AG08396 (cell line): Measurements from ENCODE around the gene SLC26A1.

Source experiments
- DNase-seq: peaks from one replicate; pipeline ENCODE4 v3.0.0; 2012; ENCODE audit warnings: low spot score, mixed read lengths

SLC26A1 gene

DNA sequence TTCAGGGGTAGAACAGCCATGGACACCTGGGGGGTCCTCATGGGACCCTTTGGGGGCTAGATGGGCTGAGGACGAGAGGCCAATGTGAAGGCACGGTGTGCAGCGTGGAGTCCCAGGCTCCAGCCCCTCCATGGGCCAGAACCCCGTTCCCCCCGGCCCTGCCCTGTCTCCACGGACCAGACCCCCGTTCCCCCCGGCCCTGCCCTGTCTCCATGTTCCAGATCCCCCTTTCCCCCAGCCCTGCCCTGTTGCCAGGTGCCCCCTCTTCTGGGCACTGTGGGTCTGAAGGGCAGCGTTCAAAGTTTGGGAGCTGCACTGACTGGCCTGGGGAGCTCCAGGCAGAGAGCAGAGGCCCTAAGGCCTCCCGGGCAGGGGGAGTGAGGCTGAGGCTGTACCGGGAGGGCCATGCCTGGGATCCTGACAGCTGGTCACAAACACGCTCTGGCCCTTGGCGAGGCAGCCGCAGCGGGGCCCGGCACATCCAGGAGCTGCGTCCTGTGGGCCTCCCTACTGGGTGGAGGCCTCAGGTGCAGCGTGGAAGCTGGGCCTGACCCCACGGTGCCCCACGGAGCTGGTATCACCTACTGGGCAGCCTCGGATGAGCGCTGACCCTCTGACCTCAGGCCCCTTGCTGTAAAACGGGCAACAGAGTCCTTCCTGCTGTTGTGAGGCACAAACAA is 28.7 kb downstream of the SLC26A1 start:
- DNase-seq, result no peak

DNA sequence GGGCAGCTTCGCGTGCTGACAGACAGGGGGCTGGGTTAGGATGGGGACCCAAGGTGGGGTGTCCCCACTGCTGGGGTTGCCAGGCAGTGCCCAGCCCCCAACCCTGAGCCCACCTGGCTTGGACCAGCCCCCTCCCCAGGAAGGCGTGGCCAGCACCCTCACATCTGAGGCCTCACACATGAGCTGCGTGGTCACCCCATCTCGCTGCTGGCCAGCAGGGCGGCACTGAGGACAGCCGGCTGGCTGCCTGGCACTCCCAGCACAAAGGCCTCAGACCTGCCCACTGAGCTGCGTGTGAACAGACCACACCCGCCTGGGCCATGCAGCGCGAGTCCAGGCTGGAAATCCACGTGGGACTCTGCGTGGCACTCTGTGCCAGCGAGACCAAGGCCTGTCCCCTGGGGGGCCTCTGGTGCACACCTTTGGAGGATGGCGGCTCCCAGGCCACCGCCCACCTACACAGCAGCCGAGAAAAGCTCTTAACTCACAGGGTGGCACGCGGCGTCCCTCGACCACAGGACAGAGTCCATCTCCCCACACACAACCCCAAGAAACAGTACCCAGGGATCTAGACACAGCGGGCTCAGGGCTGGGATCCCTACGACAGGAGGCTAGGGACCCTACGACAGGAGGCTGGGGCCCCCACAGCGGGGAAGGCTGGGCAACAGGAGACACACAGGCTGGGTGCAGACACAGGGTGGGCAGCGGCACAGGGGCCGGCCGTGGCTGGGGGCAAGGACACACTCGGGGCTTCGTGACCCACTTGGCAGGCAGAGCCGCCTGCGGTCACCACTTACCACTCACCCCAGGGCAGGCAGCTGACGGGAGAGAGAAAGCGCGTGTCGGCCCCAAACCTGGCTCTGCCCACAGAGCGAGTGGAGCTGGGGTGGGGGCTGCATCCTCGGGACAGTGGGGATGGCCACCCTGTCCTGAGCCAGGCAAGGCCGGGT is 29.7 kb downstream of the SLC26A1 start:
- no peak for DNase-seq

DNA sequence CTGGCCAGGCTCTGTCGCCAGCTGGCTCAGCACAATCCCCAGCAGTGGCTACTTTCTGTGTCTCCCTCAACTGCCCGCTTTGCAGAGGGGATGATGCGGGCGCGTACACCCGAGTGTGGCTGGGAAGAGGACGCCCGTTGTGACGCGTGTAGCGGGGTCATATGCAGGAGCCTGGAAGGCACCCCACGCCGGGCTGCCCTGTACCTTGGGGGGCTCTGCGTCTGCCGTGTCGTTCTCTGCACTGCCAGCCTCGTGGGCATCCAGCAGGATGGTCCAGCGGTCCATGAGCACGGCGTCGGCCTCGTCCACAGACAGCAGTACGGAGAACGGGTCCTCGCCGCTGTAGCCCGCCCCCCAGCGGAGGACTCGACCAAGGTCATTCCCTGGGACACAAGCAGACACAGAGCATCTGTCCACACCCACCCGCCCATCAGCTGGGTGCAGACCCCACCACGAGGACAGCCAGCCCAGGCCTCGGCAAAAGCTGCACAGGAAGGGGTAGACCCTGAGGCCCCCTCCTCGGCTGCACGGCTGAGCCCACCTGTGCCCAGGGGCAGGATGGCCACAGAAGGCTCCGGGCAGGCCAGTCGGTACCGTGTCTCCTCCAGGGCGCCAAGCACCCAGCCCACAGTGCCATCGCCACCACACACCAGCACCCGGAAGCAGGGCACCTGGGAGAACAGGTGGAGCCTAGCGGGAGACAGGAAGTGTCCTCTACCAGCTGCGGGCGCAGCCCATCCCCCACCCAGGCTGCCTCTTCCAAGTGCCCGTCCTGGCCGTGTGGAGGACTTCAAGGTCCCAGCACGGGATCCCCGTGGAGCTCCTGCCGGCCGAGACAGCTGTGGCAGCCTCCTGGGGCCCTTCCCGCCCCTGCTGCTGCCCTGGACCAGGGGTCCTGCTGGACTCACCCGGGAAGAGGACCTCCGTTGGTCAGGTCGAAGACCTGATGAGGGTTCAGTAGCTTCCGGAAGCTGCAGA is 30.7 kb downstream of the SLC26A1 start:
- no peak for DNase-seq

DNA sequence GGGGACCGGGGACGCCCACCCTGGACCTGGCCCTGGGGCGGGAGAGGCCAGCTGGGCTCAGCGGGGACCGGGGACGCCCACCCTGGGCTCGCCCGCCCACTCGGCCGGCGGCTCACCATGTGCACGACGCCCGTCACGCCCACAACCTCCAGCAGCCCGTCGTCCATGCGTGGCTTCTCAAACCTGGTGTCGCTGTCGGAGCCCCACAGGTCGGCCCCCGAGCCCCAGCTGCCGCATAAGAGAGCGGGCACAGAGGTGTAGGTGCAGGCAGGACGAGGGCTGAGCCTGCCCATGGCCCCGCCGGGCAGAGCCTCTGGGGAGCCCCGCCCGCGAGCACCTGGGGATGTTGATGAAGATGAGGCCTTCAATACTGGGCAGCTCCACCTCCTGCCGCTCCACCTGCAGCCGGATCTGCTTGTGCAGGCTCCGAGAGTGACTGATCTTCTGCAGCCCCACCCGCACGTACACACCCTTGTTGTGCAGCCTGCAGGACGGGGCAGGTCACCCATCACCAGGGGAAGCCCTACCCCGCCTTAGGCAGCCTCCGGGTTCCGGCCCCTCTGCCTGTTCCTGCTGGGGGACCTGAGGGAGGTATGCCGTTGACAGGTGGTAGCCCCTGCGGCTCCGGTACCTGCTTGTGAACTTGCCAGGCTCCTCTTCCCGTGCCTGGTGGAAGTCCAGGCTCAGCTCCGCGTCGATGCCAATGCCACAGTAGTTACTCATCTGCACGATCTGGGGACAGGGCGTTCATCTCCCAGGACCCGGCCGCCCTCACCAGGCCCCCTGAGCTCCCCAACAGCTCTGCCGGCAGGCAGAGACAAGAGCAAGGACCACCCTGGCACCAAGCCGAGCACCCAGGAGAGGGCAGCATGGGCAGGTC is 31.6 kb downstream of the SLC26A1 start:
- no peak for DNase-seq

DNA sequence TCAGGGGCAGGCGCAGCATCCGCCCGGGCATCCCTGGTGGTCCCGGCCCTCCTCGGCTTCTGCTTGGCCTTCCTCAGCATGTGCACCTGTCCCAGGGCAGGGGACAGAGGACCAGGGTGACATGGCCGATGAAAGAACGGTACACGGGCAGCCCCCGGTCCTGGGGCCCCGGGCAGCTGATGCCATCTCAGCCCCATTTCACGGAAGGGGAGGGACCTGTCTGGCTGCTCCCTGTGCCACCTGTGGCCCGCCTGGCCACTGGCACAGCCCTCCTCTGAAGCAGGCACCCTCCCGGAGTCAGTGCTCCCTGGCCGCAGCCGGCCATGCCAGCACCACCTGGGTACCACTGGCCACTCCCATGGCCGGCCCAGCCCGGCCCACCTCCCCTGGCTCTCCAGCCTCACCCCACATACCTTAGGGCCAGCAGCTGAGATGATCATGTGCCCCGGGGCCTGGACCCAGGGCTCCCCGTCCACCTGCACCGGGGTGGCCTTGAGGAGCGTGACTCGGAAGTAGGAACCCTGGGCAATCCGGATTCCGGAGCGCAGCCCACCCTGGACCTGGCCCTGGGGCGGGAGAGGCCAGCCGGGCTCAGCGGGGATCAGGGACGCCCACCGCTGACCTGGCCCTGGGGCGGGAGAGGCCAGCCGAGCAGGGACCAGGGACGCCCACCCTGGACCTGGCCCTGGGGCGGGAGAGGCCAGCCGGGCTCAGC is 32.4 kb downstream of the SLC26A1 start:
- DNase-seq, result no peak

DNA sequence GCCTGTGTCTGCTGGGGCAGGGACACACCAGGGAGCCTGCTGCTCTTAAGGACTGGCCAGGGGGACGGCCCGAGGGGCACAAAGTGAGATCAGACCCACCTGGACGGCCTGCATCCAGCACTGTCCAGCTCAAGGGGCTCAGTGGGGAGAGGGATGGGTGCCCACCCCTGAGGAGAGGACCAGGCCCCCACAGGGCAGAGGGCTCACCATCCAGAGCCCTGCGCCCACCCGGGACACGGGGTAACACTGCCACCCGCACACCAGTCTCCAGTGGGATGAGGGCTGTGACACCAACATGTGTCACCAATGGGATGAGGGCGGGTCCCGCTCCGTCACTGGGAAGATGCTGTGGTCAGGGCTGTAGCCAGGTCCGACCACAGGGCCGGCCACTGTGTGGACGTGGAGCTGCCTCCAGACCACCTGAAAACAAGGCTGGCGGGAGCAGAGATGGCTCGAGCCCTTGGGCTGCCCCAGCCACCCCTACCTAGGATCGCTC is 33.0 kb downstream of the SLC26A1 start:
- DNase-seq, result no peak

DNA sequence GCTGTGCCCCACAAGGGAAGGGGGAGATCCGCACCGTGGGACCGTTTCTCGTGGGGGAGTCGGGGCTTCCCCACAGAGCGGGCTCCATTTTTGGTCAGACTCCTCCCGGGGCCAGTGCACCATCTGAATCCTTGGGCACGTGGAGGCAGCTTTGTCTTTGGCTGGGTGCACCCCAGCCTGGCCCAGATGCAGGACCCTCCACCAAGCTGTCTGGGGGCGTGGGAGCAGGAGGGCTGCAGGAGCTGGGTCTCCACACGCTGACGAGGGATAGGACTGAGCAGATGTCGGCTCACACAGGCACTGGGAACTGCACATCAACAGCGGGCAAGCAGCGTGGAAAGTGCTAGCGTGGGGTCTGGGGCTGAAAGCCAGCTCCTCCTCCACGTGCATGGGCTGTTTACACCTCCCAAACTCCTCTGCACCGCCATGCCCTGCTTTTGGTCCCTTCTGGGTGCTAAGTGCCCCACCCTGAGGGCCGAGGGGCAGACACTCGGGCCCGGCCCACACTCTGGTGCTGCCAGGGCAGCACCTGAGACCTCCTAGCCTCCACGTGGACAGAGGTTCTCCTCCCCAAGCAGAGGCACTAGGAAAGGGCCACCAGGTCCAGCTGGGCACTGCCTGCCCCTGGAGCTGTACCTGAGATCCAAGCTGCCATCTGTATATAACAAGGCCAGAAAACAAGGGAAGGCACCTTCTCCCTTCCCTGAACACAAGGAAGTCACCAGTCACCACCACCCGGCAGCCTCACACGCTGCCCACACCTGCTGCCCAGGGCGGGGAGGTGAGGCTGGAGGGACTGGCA is 33.7 kb downstream of the SLC26A1 start:
- DNase-seq, result no peak

DNA sequence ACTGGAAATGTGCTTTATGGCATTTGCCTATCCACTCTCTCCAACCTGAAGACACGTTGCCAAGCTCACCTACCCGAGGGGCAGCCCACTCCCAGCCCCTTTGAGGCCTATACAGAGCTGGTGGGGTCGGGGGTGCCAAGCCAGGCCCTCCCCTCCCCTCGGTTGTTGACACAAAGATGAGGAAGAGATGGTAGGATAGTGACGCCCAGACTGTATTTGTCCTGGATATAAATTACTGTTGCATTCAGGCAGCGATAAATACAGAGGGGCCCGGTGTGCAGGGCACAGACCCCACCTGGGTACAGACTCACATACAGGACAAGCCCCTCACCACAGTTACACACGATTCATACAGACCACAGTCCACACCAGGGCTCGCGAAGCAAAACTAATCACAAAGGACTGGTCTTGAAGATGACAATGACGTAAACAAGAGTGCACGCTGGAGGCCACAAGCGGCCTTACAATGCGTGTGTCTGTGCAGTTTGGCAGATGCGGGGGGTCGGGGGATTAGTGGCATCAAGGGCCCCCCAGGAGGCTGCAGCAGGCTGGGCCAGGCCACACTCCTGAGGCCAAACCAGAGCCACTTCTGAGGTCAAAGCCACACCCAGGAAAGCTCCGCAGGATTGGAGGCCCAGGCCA is 34.4 kb downstream of the SLC26A1 start:
- no peak for DNase-seq

DNA sequence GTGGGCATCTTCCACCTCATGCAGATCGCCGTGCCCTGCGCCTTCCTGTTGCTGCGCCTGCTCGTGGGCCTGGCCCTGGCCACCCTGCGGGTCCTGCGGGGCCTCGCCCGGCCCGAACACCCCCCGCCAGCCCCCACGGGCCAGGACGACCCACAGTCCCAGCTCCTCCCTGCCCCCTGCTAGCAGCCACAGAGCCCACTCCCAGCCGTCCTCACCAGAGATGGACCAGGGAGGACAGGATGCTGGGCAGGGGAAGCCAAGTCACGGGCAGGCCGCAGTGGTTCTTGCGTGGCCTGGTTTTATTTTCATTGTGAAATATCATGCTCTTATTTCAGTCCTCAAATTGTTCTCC is 34.9 kb downstream of the SLC26A1 start:
- no peak for DNase-seq

DNA sequence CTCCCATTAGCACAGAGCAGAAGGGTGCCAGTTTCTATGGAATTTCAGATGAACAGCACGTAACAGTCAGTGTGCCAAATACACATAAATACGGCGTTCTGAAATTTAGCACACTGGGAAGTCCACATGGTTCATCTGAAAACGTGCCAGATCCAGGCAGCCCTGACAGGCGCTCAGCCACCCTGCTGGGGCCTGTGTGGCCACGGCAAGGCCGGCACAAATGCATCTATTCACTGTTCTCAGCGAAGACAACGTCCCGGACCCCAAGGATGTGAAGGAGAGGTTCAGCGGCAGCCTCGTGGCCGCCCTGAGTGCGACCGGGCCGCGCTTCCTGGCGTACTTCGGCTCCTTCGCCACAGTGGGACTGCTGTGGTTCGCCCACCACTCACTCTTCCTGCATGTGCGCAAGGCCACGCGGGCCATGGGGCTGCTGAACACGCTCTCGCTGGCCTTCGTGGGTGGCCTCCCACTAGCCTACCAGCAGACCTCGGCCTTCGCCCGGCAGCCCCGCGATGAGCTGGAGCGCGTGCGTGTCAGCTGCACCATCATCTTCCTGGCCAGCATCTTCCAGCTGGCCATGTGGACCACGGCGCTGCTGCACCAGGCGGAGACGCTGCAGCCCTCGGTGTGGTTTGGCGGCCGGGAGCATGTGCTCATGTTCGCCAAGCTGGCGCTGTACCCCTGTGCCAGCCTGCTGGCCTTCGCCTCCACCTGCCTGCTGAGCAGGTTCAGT is 35.5 kb downstream of the SLC26A1 start:
- DNase-seq, result no peak

DNA sequence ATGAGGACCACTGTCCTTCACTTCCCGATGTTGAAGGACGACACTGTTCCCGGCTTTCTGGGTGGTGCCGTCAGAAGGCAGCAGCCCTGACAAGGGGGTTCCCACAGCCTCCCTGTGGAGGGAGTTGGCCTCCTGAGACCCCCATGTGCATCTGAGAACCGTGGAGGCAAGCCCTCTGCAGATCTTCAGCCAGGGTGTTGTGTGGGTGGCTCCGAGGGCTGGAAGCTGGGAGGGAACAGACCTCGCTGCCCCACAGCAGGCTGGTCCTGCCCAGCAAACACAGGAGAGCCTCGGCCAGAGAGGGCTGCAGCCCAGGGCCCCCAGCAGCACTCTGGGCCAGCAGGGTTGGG is 36.0 kb downstream of the SLC26A1 start:
- DNase-seq, result no peak

DNA sequence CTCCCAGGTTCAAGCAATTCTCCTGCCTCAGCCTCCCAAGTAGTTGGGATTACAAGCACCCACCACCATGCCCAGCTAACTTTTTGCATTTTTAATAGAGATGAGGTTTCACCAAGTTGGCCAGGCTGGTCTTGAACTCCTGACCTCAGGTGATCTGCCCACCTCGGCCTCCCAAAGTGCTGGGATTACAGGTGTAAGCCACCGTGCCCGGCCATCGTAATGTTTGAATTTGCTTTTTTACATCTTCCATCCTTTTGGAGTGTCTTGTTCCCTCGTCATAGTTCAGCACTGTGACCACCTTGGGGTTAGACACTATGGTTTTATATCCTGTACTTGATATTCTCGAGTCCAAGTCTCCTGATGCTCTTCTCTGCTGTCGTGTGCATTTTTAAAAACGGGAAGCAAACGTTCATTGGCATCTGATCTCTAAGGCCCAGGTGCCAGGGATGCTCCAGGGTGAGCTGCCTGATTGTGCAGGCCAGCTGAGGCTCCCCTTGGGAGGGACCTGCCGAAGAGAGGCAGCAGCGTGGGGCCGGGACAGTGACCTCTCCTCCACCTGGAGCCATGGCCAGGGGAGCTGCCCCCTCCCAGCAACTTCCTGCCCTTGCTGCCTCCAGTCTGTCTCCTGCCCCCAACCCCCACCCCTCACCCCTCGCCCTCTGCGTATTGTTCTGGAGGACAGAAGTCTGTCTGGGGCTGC is 36.5 kb downstream of the SLC26A1 start:
- no peak for DNase-seq

DNA sequence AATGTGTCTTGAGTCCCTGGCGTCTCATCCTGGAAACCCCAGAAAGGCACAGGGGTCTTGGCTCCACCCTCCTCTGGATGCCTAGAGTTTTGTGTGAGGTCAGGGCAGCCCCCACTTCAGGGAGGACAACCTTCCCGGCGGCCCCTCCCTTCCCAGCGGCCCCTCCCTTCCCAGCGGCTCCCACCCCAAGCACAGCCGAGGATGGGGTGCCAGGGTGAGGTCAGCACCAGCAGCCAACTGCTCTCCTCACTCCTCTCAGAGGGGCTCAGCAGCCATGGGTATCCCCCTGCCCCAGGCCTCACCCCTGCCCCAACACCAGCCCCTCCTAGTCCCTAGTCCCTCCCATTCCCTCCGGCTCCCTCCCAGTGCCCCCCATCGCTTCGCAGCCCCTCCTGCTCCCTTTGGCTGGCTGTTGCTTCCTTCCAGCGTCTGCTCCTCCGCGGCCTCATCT is 37.2 kb downstream of the SLC26A1 start:
- DNase-seq, result no peak

DNA sequence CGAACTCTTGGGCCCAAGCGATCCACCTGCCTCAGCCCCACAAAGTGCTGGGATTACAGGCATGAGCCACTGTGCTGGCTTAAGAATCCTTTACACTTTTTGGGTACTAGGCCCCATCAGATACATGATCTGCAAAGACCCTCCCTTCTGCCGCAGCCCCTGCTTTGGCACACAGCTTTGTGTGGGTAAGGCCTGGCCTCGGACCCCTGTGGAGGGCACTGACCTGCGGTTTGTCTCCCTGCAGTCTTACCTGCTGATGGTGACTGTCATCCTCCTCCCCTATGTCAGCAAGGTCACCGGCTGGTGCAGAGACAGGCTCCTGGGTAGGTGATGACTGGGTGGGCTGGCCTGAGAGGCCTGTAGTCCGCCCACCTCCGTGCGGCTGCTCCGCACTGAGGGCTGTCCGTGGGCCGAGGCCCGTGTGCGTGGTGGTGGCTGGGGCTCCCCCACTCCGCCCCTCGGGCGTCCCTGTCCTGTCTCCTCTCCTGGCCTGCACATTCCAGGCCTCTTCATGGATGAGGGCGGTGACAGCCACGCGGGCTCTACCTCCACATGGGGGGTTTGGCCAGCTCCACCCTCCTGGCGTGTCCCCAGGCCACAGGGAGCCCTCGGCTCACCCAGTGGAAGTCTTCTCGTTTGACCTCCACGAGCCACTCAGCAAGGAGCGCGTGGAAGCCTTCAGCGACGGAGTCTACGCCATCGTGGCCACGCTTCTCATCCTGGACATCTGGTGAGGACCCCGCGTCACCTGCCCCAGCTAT is 37.9 kb downstream of the SLC26A1 start:
- DNase-seq, result no peak

DNA sequence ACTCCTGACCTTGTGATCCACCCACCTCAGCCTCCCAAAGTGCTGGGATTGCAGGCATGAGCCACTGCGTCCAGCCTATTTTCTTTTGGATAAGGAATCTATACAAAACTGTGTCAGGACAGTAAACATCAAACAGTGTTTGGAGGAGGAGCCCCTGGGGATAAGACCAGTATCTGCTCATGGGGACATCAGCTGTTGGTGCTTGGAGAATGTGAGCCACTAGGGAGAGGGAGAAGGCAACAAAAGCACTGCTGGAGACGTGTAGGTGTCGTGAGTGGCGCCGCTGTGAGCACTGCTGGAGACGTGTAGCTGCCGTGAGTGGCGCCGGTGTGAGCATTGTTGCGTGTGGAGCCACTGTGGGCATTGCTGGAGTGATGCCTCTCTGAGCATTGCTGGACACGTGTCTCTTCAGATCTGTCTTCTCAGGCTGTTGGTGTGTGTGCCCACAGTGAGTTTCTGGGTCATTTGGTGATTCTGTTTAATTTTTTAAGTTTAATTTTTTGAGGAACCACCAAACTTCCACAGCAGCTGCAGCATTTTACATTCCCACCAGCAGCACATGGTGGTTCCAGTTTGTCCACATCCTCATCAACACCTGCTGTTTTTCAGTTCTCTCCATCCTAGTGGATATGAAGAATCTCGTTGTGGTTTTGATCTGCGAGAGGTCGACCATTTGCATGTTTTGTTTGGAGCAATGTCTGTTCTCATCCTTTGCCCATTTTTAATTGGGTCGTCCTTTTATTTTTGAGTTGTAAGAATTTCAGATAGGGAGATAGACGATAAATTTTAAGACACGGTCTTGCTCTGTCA is 38.8 kb downstream of the SLC26A1 start:
- no peak for DNase-seq

DNA sequence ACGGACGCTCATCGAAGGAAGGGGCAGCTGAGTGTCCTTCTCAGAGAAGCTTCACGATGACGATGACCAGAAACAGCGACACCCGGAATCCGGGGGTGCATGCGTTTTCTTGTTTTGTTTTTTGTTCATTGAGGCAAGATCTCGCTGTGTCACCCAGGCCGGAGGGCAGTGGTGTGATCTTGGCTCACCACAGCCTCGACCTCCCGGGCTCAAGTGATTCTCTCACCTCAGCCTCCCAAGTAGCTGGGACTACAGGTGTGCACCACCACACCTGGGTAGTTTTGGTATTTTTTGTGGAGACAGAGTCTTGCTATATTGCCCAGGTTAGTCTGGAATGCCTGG is 39.7 kb downstream of the SLC26A1 start:
- no peak for DNase-seq
